Keratinocyte (primary cell): ENCODE results near the gene ST6GALNAC5.

ENCODE experiments used
- CTCF ChIP-seq, 3 experiments: IDR thresholded peaks in 1 of 3; conservative IDR thresholded peaks in 1 of 3; optimal IDR thresholded peaks in 1 of 3; 2 replicates in 2 of 3; 3 replicates in 1 of 3; pipeline versions ENCODE3 to v1.5.1; 2011; ENCODE audit warnings: low read length in 3 of 3, mild to moderate bottlenecking in 3 of 3, moderate library complexity in 2 of 3, control low read depth in 1 of 3, inconsistent platforms in 1 of 3; ENCODE audit not compliant: insufficient read depth in 2 of 3; ENCODE audit errors: extremely low read depth in 1 of 3
- EZH2 ChIP-seq: IDR thresholded peaks from one replicate; pipeline ENCODE4 v1.6.1; 2012; ENCODE audit warnings: inconsistent platforms, mild to moderate bottlenecking, low read length, moderate library complexity

GRCh38 chr1:76939817-76940216 lies 72.5 kb downstream of the ST6GALNAC5 start:
- TF ChIP-seq EZH2 (no peak), CTCF (optimal IDR thresholded peaks at IDR 0.05 in 1 of 3, IDR thresholded peaks at IDR 0.05 in 1 of 3, conservative IDR thresholded peaks at IDR 0.05 in 1 of 3; ENCODE audit: extremely low read depth in 1 of 3, insufficient read depth in 2 of 3, low read length in 3 of 3) (no peak)
